H1 (cell line): Measurements from ENCODE around the gene ITGAV. TPM values are rescaled to one million over a fixed set of nuclear protein-coding genes. Genes with fewer than 3 reads are reported as not detected.

Source experiments
- CTCF ChIA-PET: fragments of 300-600 bp; sonication (Branson Sonifier 250); formaldehyde crosslinking; loops from one replicate; lab custom pipeline; 2021; ENCODE audit not compliant: partially characterized antibody; lab: Charles Lee
- POLR2A ChIA-PET: fragments of 300-600 bp; sonication (Branson Sonifier 250); formaldehyde crosslinking; loops from one replicate; lab custom pipeline; 2021; ENCODE audit warnings: inconsistent platforms; ENCODE audit not compliant: partially characterized antibody; lab: Charles Lee
- DNase-seq, 2 experiments: peaks; one replicate each; pipeline versions ENCODE4 v3.0.0 to v3.0.0-alpha.2; 2010 to 2022; ENCODE audit warnings: low spot score in 2 of 2, low read depth in 1 of 2, mixed read lengths in 1 of 2
- FAIRE-seq: peaks from 2 replicates; lab custom pipeline; 2011; peaks lifted over from hg19 to GRCh38; lab: Jason Lieb, UNC
- H2AFZ ChIP-seq: 2 replicates; pipeline ENCODE4 v1.8.1; 2012; ENCODE audit warnings: low read length, inconsistent platforms
- H2AK5ac ChIP-seq: 2 replicates; pipeline ENCODE4 v1.6.1; 2013; ENCODE audit warnings: low read depth, low read length
- H2BK120ac ChIP-seq: replicated peaks from 2 replicates; pipeline ENCODE3; 2013; ENCODE audit warnings: low read depth, low read length, inconsistent platforms
- H2BK12ac ChIP-seq: 2 replicates; pipeline ENCODE4 v1.6.1; 2013; ENCODE audit warnings: low read depth, low read length
- H2BK15ac ChIP-seq: 2 replicates; pipeline ENCODE4 v1.6.1; 2013; ENCODE audit warnings: low read length
- H2BK20ac ChIP-seq: 2 replicates; pipeline ENCODE4 v1.6.1; 2013; ENCODE audit warnings: low read length
- H2BK5ac ChIP-seq: 2 replicates; pipeline ENCODE4 v1.6.1; 2013; ENCODE audit warnings: low read depth, low read length
- H3K14ac ChIP-seq: 2 replicates; pipeline ENCODE4 v1.6.1; 2013; ENCODE audit warnings: inconsistent platforms; ENCODE audit not compliant: insufficient read length
- H3K18ac ChIP-seq: 2 replicates; pipeline ENCODE4 v1.6.1; 2013; ENCODE audit warnings: low read length; ENCODE audit errors: extremely low read depth
- H3K23ac ChIP-seq: 2 replicates; pipeline ENCODE4 v1.6.1; 2013; ENCODE audit warnings: inconsistent platforms; ENCODE audit not compliant: insufficient read length
- H3K23me2 ChIP-seq: 2 replicates; pipeline ENCODE4 v1.6.1; 2013; ENCODE audit warnings: low read depth, low read length
- H3K27ac ChIP-seq: 2 replicates; pipeline ENCODE4 v1.6.1; 2011; ENCODE audit warnings: low read depth, low read length, inconsistent platforms
- H3K27me3 ChIP-seq, 4 experiments: replicated peaks in 1 of 4; 1 replicate in 1 of 4; 2 replicates in 3 of 4; pipeline versions ENCODE4 v1.6.1 to v1.8.1; 2011 to 2013; ENCODE audit warnings: low read length in 3 of 4, mild to moderate bottlenecking in 3 of 4, inconsistent platforms in 2 of 4, mixed read lengths in 2 of 4, moderate library complexity in 1 of 4; ENCODE audit not compliant: control insufficient read depth in 3 of 4, insufficient read depth in 3 of 4; ENCODE audit errors: extremely low read depth in 1 of 4
- H3K36me3 ChIP-seq, 4 experiments: 2 replicates each; pipeline versions ENCODE4 v1.6.1 to v1.8.1; 2011 to 2013; ENCODE audit warnings: mild to moderate bottlenecking in 4 of 4, low read length in 3 of 4, moderate library complexity in 2 of 4, control low read depth in 1 of 4, inconsistent platforms in 1 of 4; ENCODE audit not compliant: insufficient read depth in 4 of 4, control insufficient read depth in 2 of 4
- H3K4ac ChIP-seq: replicated peaks from 2 replicates; pipeline ENCODE3; 2013; ENCODE audit warnings: low read length, low read depth, mixed read lengths, inconsistent platforms; ENCODE audit not compliant: insufficient read length
- H3K4me1 ChIP-seq, 4 experiments: replicated peaks in 1 of 4; 1 replicate in 1 of 4; 2 replicates in 3 of 4; pipeline versions ENCODE4 v1.6.1 to v1.8.1; 2011 to 2013; ENCODE audit warnings: low read length in 3 of 4, inconsistent platforms in 2 of 4, mixed read lengths in 1 of 4; ENCODE audit not compliant: insufficient read depth in 4 of 4, control insufficient read depth in 3 of 4
- H3K4me2 ChIP-seq, 2 experiments: 2 replicates each; pipeline versions ENCODE4 v1.6.1 to v1.8.1; 2011 to 2013; ENCODE audit warnings: low read depth in 2 of 2, low read length in 2 of 2, control low read depth in 1 of 2, inconsistent platforms in 1 of 2, mild to moderate bottlenecking in 1 of 2; ENCODE audit not compliant: insufficient read depth in 1 of 2
- H3K4me3 ChIP-seq, 4 experiments: fragments of 200-600, 300-600 bp in 1 of 4; sonication (generic), shearing (Covaris generic), sonication (Bioruptor Twin) in 1 of 4; 2 replicates each; pipeline versions ENCODE4 v1.5.1 to v1.8.1; 2011 to 2016; ENCODE audit warnings: low read length in 4 of 4, low read depth in 3 of 4, control low read depth in 2 of 4, inconsistent platforms in 2 of 4, mild to moderate bottlenecking in 2 of 4, mixed read lengths in 1 of 4, moderate library complexity in 1 of 4; ENCODE audit not compliant: insufficient read depth in 2 of 4; ENCODE audit errors: extremely low read depth in 1 of 4
- H3K56ac ChIP-seq: replicated peaks from 2 replicates; pipeline ENCODE3; 2013; ENCODE audit warnings: low read depth, mild to moderate bottlenecking, mixed read lengths, low read length, inconsistent platforms; ENCODE audit not compliant: insufficient read length
- H3K79me1 ChIP-seq: 2 replicates; pipeline ENCODE4 v1.6.1; 2013; ENCODE audit warnings: low read depth, low read length, control low read depth
- H3K79me2 ChIP-seq, 2 experiments: 2 replicates each; pipeline versions ENCODE4 v1.6.1 to v1.8.1; 2012 to 2013; ENCODE audit warnings: low read length in 2 of 2, mild to moderate bottlenecking in 2 of 2, inconsistent platforms in 1 of 2; ENCODE audit not compliant: insufficient read depth in 2 of 2, control insufficient read depth in 1 of 2
- H3K9ac ChIP-seq, 4 experiments: replicated peaks in 1 of 4; 1 replicate in 1 of 4; 2 replicates in 3 of 4; pipeline versions ENCODE4 v1.6.1 to v1.8.1; 2011 to 2013; ENCODE audit warnings: low read depth in 3 of 4, low read length in 3 of 4, control low read depth in 2 of 4, mild to moderate bottlenecking in 2 of 4, moderate library complexity in 2 of 4, inconsistent platforms in 1 of 4; ENCODE audit errors: extremely low read depth in 1 of 4
- H3K9me3 ChIP-seq, 2 experiments: 2 replicates each; pipeline versions ENCODE4 v1.6.1 to v1.8.1; 2012 to 2013; ENCODE audit warnings: mild to moderate bottlenecking in 2 of 2, moderate library complexity in 2 of 2, control low read depth in 1 of 2, inconsistent platforms in 1 of 2, low read depth in 1 of 2, low read length in 1 of 2, mixed read lengths in 1 of 2; ENCODE audit not compliant: insufficient read depth in 2 of 2
- H4K20me1 ChIP-seq, 2 experiments: replicated peaks in 1 of 2; 2 replicates each; pipeline versions ENCODE3 to v1.8.1; 2011 to 2013; ENCODE audit warnings: inconsistent platforms in 2 of 2, low read length in 2 of 2, mild to moderate bottlenecking in 1 of 2; ENCODE audit not compliant: insufficient read depth in 2 of 2, control insufficient read depth in 1 of 2
- H4K5ac ChIP-seq: 2 replicates; pipeline ENCODE4 v1.6.1; 2013; ENCODE audit warnings: low read length, low read depth, mixed read lengths, inconsistent platforms; ENCODE audit not compliant: insufficient read length
- H4K8ac ChIP-seq: 2 replicates; pipeline ENCODE4 v1.8.0; 2013; ENCODE audit warnings: mild to moderate bottlenecking, moderate library complexity, low read length, inconsistent platforms; ENCODE audit not compliant: insufficient read depth; ENCODE audit errors: extremely low read depth
- H4K91ac ChIP-seq: replicated peaks from 2 replicates; pipeline ENCODE3; 2013; ENCODE audit warnings: low read length, mixed read lengths, inconsistent platforms; ENCODE audit not compliant: insufficient read length
- ATF3 ChIP-seq: IDR thresholded peaks from 2 replicates; pipeline ENCODE4 v1.6.1; 2011; ENCODE audit warnings: low read depth, mild to moderate bottlenecking, low read length; ENCODE audit not compliant: insufficient read depth
- CTBP2 ChIP-seq: IDR thresholded peaks from 2 replicates; pipeline ENCODE4 v1.7.0; 2011; ENCODE audit warnings: borderline replicate concordance, mild to moderate bottlenecking, moderate library complexity, mixed read lengths, low read length; ENCODE audit not compliant: insufficient read depth, insufficient read length
- NRF1 ChIP-seq: IDR thresholded peaks from 2 replicates; pipeline ENCODE4 v1.6.1; 2011; ENCODE audit warnings: mild to moderate bottlenecking, low read depth, low read length, improper control_type of control experiment
- PHF8 ChIP-seq: fragments of 200-600 bp; sonication (generic); conservative IDR thresholded peaks from 2 replicates; pipeline ENCODE4 v1.7.1; 2012; ENCODE audit warnings: low read depth, mild to moderate bottlenecking, inconsistent platforms, low read length, moderate library complexity
- RXRA ChIP-seq: IDR thresholded peaks from 2 replicates; pipeline ENCODE4 v1.6.1; 2011; ENCODE audit warnings: low read depth, mild to moderate bottlenecking, low read length, moderate library complexity; ENCODE audit not compliant: insufficient read depth
- SAP30 ChIP-seq: fragments of 300-600 bp; sonication (generic); IDR thresholded peaks from 2 replicates; pipeline ENCODE4 v1.7.1; 2012; ENCODE audit warnings: low read length, moderate library complexity, mild to moderate bottlenecking, inconsistent platforms; ENCODE audit not compliant: insufficient read depth, insufficient replicate concordance
- SIN3A ChIP-seq, 2 experiments: IDR thresholded peaks in 1 of 2; conservative IDR thresholded peaks in 1 of 2; 2 replicates each; pipeline ENCODE4 v1.6.1; 2011 to 2012; ENCODE audit warnings: low read length in 2 of 2, improper control_type of control experiment in 1 of 2, low read depth in 1 of 2, mild to moderate bottlenecking in 1 of 2
- WGBS, 2 experiments: shearing (Covaris generic) in 1 of 2; methylation state at CpG; one replicate each; pipeline versions ENCODE4 v1.1.6 to v1.1.7; 2013 to 2015; ENCODE audit warnings: low lambda C conversion rate in 2 of 2, mixed read lengths in 2 of 2, inconsistent platforms in 1 of 2, low coverage in 1 of 2, missing lambda C conversion rate in 1 of 2; ENCODE audit not compliant: insufficient replicate concordance in 2 of 2, insufficient coverage in 1 of 2, insufficient read length in 1 of 2; ENCODE audit errors: extremely low coverage in 1 of 2, missing lambda C conversion rate in 1 of 2; 5-methylcytosine and 5-hydroxymethylcytosine counted together
- polyA plus RNA-seq, 7 experiments: library from polyadenylated mRNA; depleted of rRNA in 3 of 7; stranded (reverse) in 5 of 7; unstranded in 2 of 7; fragments of >200 nt in 5 of 7; fragments of 200-250 nt in 2 of 7; gene quantifications; 1 replicate in 5 of 7; 2 replicates in 1 of 7; 4 replicates in 1 of 7; pipeline versions ENCODE4 v1.2.1 to v1.2.3, GENCODE V29; 2011 to 2013; ENCODE audit warnings: missing spikeins in 2 of 7, mixed read lengths in 2 of 7
- total RNA-seq: library from RNA; stranded (reverse); fragmentation: NEBNext Ultra II Directional; extraction: Animal tissue kit (Norgen Biotek cat#: 25700); gene quantifications from 2 replicates; pipeline ENCODE4 v1.2.1, GENCODE V29; 2021

ITGAV gene
- total and polyA plus RNA-seq, 2 of the 8 experiments (the other 6 are each of a cell fraction or from before 2014, with no cell fraction given) = 11.7 to 42.4 TPM

GRCh38 chr2:186576614-186577013, 13.2 kb upstream of the ITGAV start:
- DNase-seq (no peak), FAIRE-seq (no peak)
- H4K8ac ChIP-seq = no peak overlapping the region; the same call in 1 of the 2 replicates
- H3K23ac ChIP-seq = no peak overlapping the region
- H2BK12ac ChIP-seq = no peak overlapping the region
- H3K56ac ChIP-seq = no peak overlapping the region
- no peaks in the 10 kb centered on the region for H3K27me3 ChIP-seq
- H3K79me1 ChIP-seq = no peaks in the 10 kb centered on the region
- no peak overlapping the region for H3K4ac ChIP-seq
- H2AFZ ChIP-seq = no peak overlapping the region
- 92% methylated on average over 3 of the region's 3 CpGs; no CpG with 5 or more reads in 1 of the 2 experiments for WGBS, 2 experiments
- no peaks in the 10 kb centered on the region for H3K79me2 ChIP-seq
- POLR2A ChIA-PET = interaction anchor here (3.5 kb wide), 1 partner anchor 13 kb away, joined by 11 read pairs; the partner anchor contains the start of gene ITGAV
- no peak overlapping the region for H4K5ac ChIP-seq
- no peaks in the 10 kb centered on the region for H3K23me2 ChIP-seq
- no peak overlapping the region for H3K18ac ChIP-seq
- H3K4me2 ChIP-seq = no peak overlapping the region
- no peak overlapping the region for H2BK120ac ChIP-seq
- no peak overlapping the region for H2BK20ac ChIP-seq
- no peak for TF ChIP-seq CTBP2
- no peak for TF ChIP-seq ATF3
- TF ChIP-seq PHF8 = no peak
- no peak for TF ChIP-seq NRF1
- no peak for TF ChIP-seq RXRA
- no peak for TF ChIP-seq SIN3A (conservative IDR thresholded peaks at IDR 0.05 in 1 of 2, IDR thresholded peaks at IDR 0.05 in 1 of 2; ENCODE audit: low read depth in 1 of 2, low read length in 2 of 2)
- TF ChIP-seq SAP30 = no peak
- TF ChIP-seq, all 59 proteins: peak for 0
- no peak overlapping the region for H2AK5ac ChIP-seq
- no peak overlapping the region for H4K91ac ChIP-seq
- no peak overlapping the region for H3K9ac ChIP-seq
- no peak overlapping the region for H3K4me3 ChIP-seq
- no peak overlapping the region for H2BK5ac ChIP-seq
- CTCF ChIA-PET = interaction anchor here (0.9 to 2.8 kb wide), 3 partner anchors 23 to 204 kb away, joined by 3 to 9 read pairs (median 4); no protein-coding TSS in a partner anchor
- H3K27ac ChIP-seq = no peak overlapping the region
- H3K4me1 ChIP-seq = no peaks in the 10 kb centered on the region
- H4K20me1 ChIP-seq = no peaks in the 10 kb centered on the region
- no peaks in the 10 kb centered on the region for H3K9me3 ChIP-seq
- H2BK15ac ChIP-seq = no peak overlapping the region
- H3K36me3 ChIP-seq = no peaks in the 10 kb centered on the region
- H3K14ac ChIP-seq = no peak overlapping the region
